Heart right ventricle (tissue), 16 donors: ENCODE data around the gene VPS41. TPM values are rescaled to one million over a fixed set of nuclear protein-coding genes. Genes with fewer than 3 reads are reported as not detected.

Experiments
- ATAC-seq, 8 donors: fragments of 200-7000 bp; cut with Tn5 transposase; one replicate each; pipeline ENCODE4 v1.9.1; 2020; ENCODE audit warnings: mild to moderate bottlenecking in 8 of 8, moderate library complexity in 8 of 8, moderate number of reproducible peaks in 1 of 8
- DNase-seq, 2 donors: peaks; one replicate each; pipeline ENCODE4 v3.0.0-alpha.2; 2020
- H3K27ac ChIP-seq, 10 donors: fragments of 200-600 bp; sonication (generic) in 2 of 10; one replicate each; pipeline versions ENCODE4 v1.5.0 to v1.8.0; 2020 to 2022; ENCODE audit warnings: mild to moderate bottlenecking in 3 of 10
- H3K27me3 ChIP-seq, 7 donors: fragments of 200-600 bp; one replicate each; pipeline ENCODE4 v1.8.0; 2021 to 2022; ENCODE audit warnings: mild to moderate bottlenecking in 2 of 7
- H3K36me3 ChIP-seq, 9 donors: fragments of 200-600 bp; sonication (generic) in 1 of 9; one replicate each; pipeline versions ENCODE4 v1.5.0 to v1.8.0; 2020 to 2022; ENCODE audit warnings: mild to moderate bottlenecking in 2 of 9
- H3K4me1 ChIP-seq, 9 donors: fragments of 200-600 bp; sonication (generic) in 1 of 9; one replicate each; pipeline versions ENCODE4 v1.5.0 to v1.8.0; 2020 to 2022; ENCODE audit warnings: mild to moderate bottlenecking in 4 of 9
- H3K4me3 ChIP-seq, 10 donors: fragments of 200-600 bp; sonication (generic) in 2 of 10; one replicate each; pipeline versions ENCODE4 v1.5.0 to v1.8.0; 2020 to 2022; ENCODE audit warnings: mild to moderate bottlenecking in 7 of 10, moderate library complexity in 2 of 10
- H3K9me3 ChIP-seq, 11 donors: fragments of 200-600 bp in 10 of 11; sonication (generic) in 2 of 11; one replicate each; pipeline versions ENCODE4 v1.5.0 to v1.8.0; 2013 to 2022; ENCODE audit warnings: mild to moderate bottlenecking in 2 of 11, control low read depth in 1 of 11, moderate library complexity in 1 of 11
- WGBS, 2 donors: extraction: QIAGEN DNeasy Blood & Tissue Kit; methylation state at CpG; one replicate each; pipeline ENCODE4 v1.1.7; 2013; ENCODE audit warnings: inconsistent platforms in 1 of 2; 5-methylcytosine and 5-hydroxymethylcytosine counted together
- intact Hi-C, 10 donors: fragments of 100-400 bp; cut with DNase I; formaldehyde crosslinking; loops; one replicate each; pipeline versions ENCODE4 v1.11.1 to v1.14.2; 2022
- polyA plus RNA-seq, 2 donors: library from polyadenylated mRNA; stranded (reverse); fragments of 200-250 nt; gene quantifications; one replicate each; pipeline ENCODE4 v1.2.3, GENCODE V29; 2013
- total RNA-seq, 10 donors: library from RNA; stranded (reverse); fragmentation: NEBNext Ultra II Directional in 3 of 10; extraction: Animal tissue kit (Norgen Biotek cat#: 25700) in 3 of 10; gene quantifications; one replicate each; pipeline versions ENCODE4 v1.2.1 to v1.2.4, GENCODE V29; 2021 to 2023
- TF ChIP-seq, protein P1 (sequence below), 9 donors: fragments of 200-600 bp; sonication (generic) in 2 of 9; IDR thresholded peaks; one replicate each; pipeline versions ENCODE4 v1.5.0 to v1.8.0; 2021 to 2022; ENCODE audit warnings: antibody characterized with exemption in 9 of 9, mild to moderate bottlenecking in 5 of 9, moderate library complexity in 1 of 9
- donor health status: Arrhythmogenic right ventricular cardiomyopathy.
- donor health status: ischemic (EF 13 %, LVEDD 7.1; RV severe dilation, severe dysfunction).
- donor health status: healthy with polysubstance abuse.
- donor health status: DM: no; HTN: yes; CAD: no.
- donor health status: DM: no; HTN: no; CAD: no.
- donor health status: ischemic (EF 25% LVEDD 6.9; RV normal size, moderate dysfunction).
- donor health status: ischemic (EF 25% LVEDD 5.7; RV mildly dilated, moderate dysfunction).
- donor health status: healthy.
- donor health status: DM: yes; HTN: yes; CAD: no.
- donor health status: Ischemic cardiomyopathy.
- donor health status: ischemic (EF 35%, LVEDD 5.7; RV mildly dilated, moderate dysfunction).
- donor health status: nonischemic (EF 11% LVEDD 7.7; RV severe dilation, severe dysfunction).
- donor health status: DM: yes; HTN: yes; CAD: no.
- donor health status: PGD.
- donor health status: ischemic (EF 29% LVEDD 5.4; RV normal size, mild dysfunction).
- donor health status: nonischemic (EF 23%, LVEDD 6.1; RV moderate dilation, normal function).

VPS41 gene
- total and polyA plus RNA-seq, 12 donors: 7.1 to 60.7 (median 48.0) TPM

DNA sequence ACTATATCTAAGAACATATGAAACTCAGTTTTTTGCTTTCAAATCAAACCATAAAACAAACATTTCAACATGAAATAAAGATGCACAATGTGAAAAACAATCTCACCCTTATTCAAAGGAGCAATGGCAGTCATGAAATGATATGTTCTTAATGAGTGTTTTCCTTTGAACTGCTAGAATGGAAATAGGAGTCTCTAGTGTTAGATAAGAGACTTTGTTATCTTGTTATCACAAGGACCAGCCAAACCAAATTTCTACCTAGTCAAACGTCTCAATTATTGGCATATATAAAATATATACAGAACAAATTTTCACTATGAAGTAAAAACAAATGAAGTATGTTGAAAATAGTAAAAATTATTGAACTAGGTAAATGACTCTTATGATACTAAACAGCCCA is 1.2 kb downstream of the VPS41 start:
- Histone ChIP-seq H3K27me3 (no peaks in the 10 kb centered on the region), H3K36me3 (no peaks in the 10 kb centered on the region), H3K9me3 (no peaks in the 10 kb centered on the region), H3K4me1 (peaks cover 0 to 19% (median 9%) of the 10 kb centered on the region in 9 donors), H3K27ac (no peak overlapping the region), H3K4me3 (peak overlapping the region in 3 of 10 donors; percentile 86 to 96 (median 89))
- 18 to 20% methylated on average over 1 of the region's 1 CpG for WGBS, 2 donors
- TF ChIP-seq, protein P1, sequence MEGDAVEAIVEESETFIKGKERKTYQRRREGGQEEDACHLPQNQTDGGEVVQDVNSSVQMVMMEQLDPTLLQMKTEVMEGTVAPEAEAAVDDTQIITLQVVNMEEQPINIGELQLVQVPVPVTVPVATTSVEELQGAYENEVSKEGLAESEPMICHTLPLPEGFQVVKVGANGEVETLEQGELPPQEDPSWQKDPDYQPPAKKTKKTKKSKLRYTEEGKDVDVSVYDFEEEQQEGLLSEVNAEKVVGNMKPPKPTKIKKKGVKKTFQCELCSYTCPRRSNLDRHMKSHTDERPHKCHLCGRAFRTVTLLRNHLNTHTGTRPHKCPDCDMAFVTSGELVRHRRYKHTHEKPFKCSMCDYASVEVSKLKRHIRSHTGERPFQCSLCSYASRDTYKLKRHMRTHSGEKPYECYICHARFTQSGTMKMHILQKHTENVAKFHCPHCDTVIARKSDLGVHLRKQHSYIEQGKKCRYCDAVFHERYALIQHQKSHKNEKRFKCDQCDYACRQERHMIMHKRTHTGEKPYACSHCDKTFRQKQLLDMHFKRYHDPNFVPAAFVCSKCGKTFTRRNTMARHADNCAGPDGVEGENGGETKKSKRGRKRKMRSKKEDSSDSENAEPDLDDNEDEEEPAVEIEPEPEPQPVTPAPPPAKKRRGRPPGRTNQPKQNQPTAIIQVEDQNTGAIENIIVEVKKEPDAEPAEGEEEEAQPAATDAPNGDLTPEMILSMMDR (IDR thresholded peaks at IDR 0.05): no peak
- ATAC-seq (no peak), DNase-seq (no peak)
- intact Hi-C loops: loop anchor here in 2 of 10 donors (5.0 to 10.0 kb wide), 2 partner anchors 100 to 103 kb away; no protein-coding TSS in a partner anchor

DNA sequence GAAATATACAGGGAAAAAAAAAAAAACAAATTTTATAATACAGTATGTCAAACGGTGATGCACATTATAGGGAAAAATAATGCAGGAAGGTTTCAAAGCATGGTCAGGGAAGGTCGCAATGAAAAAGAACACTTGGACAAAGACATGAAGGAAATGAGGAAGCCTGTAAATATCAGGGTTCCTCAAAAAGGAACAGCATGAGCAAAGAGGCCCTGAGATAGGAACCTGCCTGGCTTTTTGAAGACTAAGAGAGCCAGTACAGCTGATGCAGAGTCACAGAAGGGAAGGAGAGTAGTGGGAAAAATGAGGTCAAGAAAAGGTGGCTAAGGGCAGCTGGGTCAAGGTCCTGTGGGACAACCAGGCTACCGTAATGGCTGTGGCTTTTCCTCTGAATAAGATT is 1.9 kb downstream of the VPS41 start:
- intact Hi-C loops: loop anchor here in 2 of 10 donors (5.0 to 10.0 kb wide), 2 partner anchors 100 to 102 kb away; no protein-coding TSS in a partner anchor
- WGBS, 2 donors: 81 to 82% methylated on average over 3 of the region's 3 CpGs
- TF ChIP-seq, protein P1 (IDR thresholded peaks at IDR 0.05): no peak
- Histone ChIP-seq H3K4me1 (peaks cover 0 to 19% (median 9%) of the 10 kb centered on the region in 9 donors), H3K36me3 (no peaks in the 10 kb centered on the region), H3K4me3 (no peak overlapping the region), H3K27me3 (no peaks in the 10 kb centered on the region), H3K9me3 (no peaks in the 10 kb centered on the region), H3K27ac (no peak overlapping the region)
- DNase-seq (no peak), ATAC-seq (no peak)

DNA sequence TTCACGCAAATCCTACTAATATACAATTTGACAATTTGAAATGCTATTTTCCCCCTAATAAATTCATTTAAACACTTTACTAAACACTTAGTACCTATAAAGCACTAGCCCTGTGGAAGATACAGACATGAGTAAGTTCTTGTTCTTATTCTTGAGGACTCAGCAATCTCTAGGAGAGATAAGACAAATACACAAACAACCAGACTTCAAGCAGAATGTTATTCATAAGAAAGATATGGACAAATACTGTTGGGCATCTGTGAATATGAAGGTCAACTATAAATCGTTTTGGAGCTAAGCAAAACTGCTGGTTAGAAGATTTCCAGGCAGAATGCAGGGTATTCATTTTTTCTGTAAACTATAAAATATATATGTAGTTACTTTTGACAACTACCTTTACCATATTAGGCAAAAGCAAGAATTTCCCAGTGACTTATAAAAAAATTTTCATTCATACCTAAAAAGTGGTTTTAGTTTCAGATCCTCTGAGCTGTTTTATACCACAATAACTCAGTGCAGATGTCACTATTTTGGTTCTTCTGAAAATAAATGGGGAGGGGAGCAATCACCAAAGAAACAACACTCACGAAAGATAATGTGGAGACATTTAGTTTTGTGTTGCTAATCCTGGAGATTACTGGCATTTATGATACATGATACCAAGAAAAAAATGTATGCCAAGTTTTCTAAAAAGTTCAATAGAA is 3.8 kb downstream of the VPS41 start:
- TF ChIP-seq, protein P1 (IDR thresholded peaks at IDR 0.05): no peak
- H3K27ac ChIP-seq: no peak overlapping the region

DNA sequence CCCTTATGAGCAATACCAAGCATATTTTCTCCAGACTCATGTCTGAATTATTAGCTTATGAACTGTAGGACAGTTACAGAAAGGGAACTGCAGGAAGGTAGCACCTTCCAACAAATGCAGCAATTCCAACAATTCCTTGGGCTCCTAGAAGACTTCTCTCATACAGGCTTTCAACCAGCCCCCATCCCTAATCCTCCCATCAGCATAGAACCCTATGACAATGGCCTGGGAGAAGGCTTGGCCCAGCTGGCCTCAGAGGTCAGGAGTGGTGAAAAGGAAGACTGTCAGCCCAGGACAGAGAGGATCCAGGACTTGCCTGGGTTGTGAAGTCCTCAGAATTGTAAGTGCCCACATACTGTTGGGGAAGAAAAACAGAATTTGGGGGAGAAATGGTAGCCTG is 5.9 kb downstream of the VPS41 start:
- H3K27me3 ChIP-seq: no peaks in the 10 kb centered on the region
- no peak overlapping the region for H3K4me3 ChIP-seq
- H3K9me3 ChIP-seq: no peaks in the 10 kb centered on the region
- H3K27ac ChIP-seq: no peak overlapping the region
- ATAC-seq (no peak), DNase-seq (no peak)
- peaks cover 0 to 6% (median 0%) of the 10 kb centered on the region in 9 donors for H3K36me3 ChIP-seq
- TF ChIP-seq, protein P1 (IDR thresholded peaks at IDR 0.05): no peak
- peaks cover 0 to 17% (median 3%) of the 10 kb centered on the region in 9 donors for H3K4me1 ChIP-seq
- intact Hi-C loops: loop anchor here in 1 of 10 donors (10.0 kb wide), 1 partner anchor 98 kb away; no protein-coding TSS in a partner anchor

More for the DNA sequence above, 3.8 kb downstream of the VPS41 start:
- DNase-seq (no peak), ATAC-seq (no peak)
- no peaks in the 10 kb centered on the region for H3K27me3 ChIP-seq
- peaks cover 0 to 23% (median 9%) of the 10 kb centered on the region in 9 donors for H3K4me1 ChIP-seq
- no peak overlapping the region for H3K4me3 ChIP-seq
- peaks cover 0 to 4% (median 0%) of the 10 kb centered on the region in 9 donors for H3K36me3 ChIP-seq
- H3K9me3 ChIP-seq: no peaks in the 10 kb centered on the region
- intact Hi-C loops: loop anchor here in 2 of 10 donors (5.0 to 10.0 kb wide), 2 partner anchors 98 to 100 kb away; no protein-coding TSS in a partner anchor
- WGBS, 2 donors: 78 to 85% methylated on average over 3 of the region's 3 CpGs
